ENCODE data around the gene UNKL. TPM values are rescaled to one million over a fixed set of nuclear protein-coding genes. Genes with fewer than 3 reads are reported as not detected.

The UNKL gene
- total and polyA plus RNA-seq, 3 donors from 2014 or later = 23.7 to 49.9 (median 49.2) TPM

GRCh38 chr16:1338119-1338730 is 76.3 kb downstream of the UNKL start:
- Histone ChIP-seq H3K4me3 (no peak overlapping the region), H3K4me1 (peaks cover 6% of the 10 kb centered on the region), H3K9me3 (no peaks in the 10 kb centered on the region), H3K27ac (no peak overlapping the region), H3K27me3 (no peaks in the 10 kb centered on the region), H3K36me3 (ENCODE audit: low read depth, missing control alignments) (no peaks in the 10 kb centered on the region)
- intact Hi-C loops (cut with DNase I; ENCODE audit: low total_unique reads) = no loop called here
- 75 to 81% methylated on average over 6 to 15 of the region's 30 CpGs for WGBS, 2 donors
- no peak for DNase-seq
- TF ChIP-seq CTCF (IDR thresholded peaks at IDR 0.05) = no peak
- TF ChIP-seq POLR2A (IDR thresholded peaks at IDR 0.05) = no peak

GRCh38 chr16:1337486-1337885 is 77.0 kb downstream of the UNKL start:
- Histone ChIP-seq H3K36me3 (ENCODE audit: low read depth, missing control alignments) (no peaks in the 10 kb centered on the region), H3K4me1 (peaks cover 9% of the 10 kb centered on the region), H3K4me3 (no peak overlapping the region), H3K27me3 (no peaks in the 10 kb centered on the region), H3K27ac (no peak overlapping the region), H3K9me3 (no peaks in the 10 kb centered on the region)
- TF ChIP-seq CTCF (IDR thresholded peaks at IDR 0.05) = no peak
- no peak for TF ChIP-seq POLR2A (IDR thresholded peaks at IDR 0.05)
- intact Hi-C loops (cut with DNase I; ENCODE audit: low total_unique reads) = no loop called here
- 66 to 72% methylated on average over 3 to 9 of the region's 9 CpGs for WGBS, 2 donors
- no peak for DNase-seq

GRCh38 chr16:1336619-1337018 is 77.9 kb downstream of the UNKL start:
- DNase-seq = no peak
- no peak for TF ChIP-seq CTCF (IDR thresholded peaks at IDR 0.05)
- no peak for TF ChIP-seq POLR2A (IDR thresholded peaks at IDR 0.05)
- Histone ChIP-seq H3K9me3 (no peaks in the 10 kb centered on the region), H3K27me3 (no peaks in the 10 kb centered on the region), H3K36me3 (ENCODE audit: low read depth, missing control alignments) (no peaks in the 10 kb centered on the region), H3K4me3 (no peak overlapping the region), H3K4me1 (peaks cover 16% of the 10 kb centered on the region), H3K27ac (no peak overlapping the region)
- intact Hi-C loops (cut with DNase I; ENCODE audit: low total_unique reads) = no loop called here
- WGBS, 2 donors = 74 to 90% methylated on average over 10 to 15 of the region's 15 CpGs

- intact Hi-C loops (cut with DNase I; ENCODE audit: low total_unique reads) = no loop called here
- 24% methylated on average over 12 of the region's 12 CpGs; no CpG with 5 or more reads in 1 of the 2 donors for WGBS, 2 donors
- Histone ChIP-seq H3K27me3 (no peaks in the 10 kb centered on the region), H3K27ac (no peak overlapping the region), H3K36me3 (ENCODE audit: low read depth, missing control alignments) (no peaks in the 10 kb centered on the region), H3K4me3 (no peak overlapping the region), H3K9me3 (no peaks in the 10 kb centered on the region), H3K4me1 (peaks cover 16% of the 10 kb centered on the region)
- TF ChIP-seq POLR2A (IDR thresholded peaks at IDR 0.05) (no peak), CTCF (IDR thresholded peaks at IDR 0.05) (no peak)
- DNase-seq = no peak
Measured at GRCh38 chr16:1335996-1336395, 78.5 kb downstream of the UNKL start.
